Thyroid gland (tissue), 4 donors: Measurements from ENCODE around the gene FAH.

Source experiments
- CTCF ChIP-seq, 6 experiments: fragments of 200-600 bp in 3 of 6; fragments of 450-650 bp in 3 of 6; sonication (generic) in 3 of 6; IDR thresholded peaks; one replicate each; pipeline ENCODE4 v1.5.1; 2016 to 2019; ENCODE audit warnings: antibody characterized with exemption in 6 of 6, mild to moderate bottlenecking in 2 of 6, inconsistent platforms in 1 of 6, moderate library complexity in 1 of 6
- POLR2A ChIP-seq, 2 donors: fragments of 450-650 bp; IDR thresholded peaks; one replicate each; pipeline ENCODE4 v1.6.1; 2017; ENCODE audit warnings: antibody characterized with exemption in 2 of 2, mild to moderate bottlenecking in 2 of 2, moderate library complexity in 1 of 2

GRCh38 chr15:80141916-80142598, 10.7 kb upstream of the FAH start:
- TF ChIP-seq CTCF (IDR thresholded peaks at IDR 0.05): no peak
- no peak for TF ChIP-seq POLR2A (IDR thresholded peaks at IDR 0.05)
